HEK293 (cell line): ENCODE data around the gene AMN.

Experiments used
- CTCF ChIA-PET: fragments of 350-600 bp; formaldehyde crosslinking; extraction: SDS; loops from one replicate; lab custom pipeline; 2021; ENCODE audit warnings: antibody characterized with exemption; lab: Yijun Ruan, JAX
- POLR2A ChIA-PET: fragments of 300-600 bp; formaldehyde crosslinking; extraction: SDS; loops from one replicate; lab custom pipeline; 2020; ENCODE audit warnings: antibody characterized with exemption, inconsistent platforms; lab: Yijun Ruan, JAX
- H3K27ac ChIP-seq: fragments of 200-500 bp; sonication (Bioruptor generic); 2 replicates; pipeline ENCODE4 v1.5.1; 2014; ENCODE audit warnings: low read depth, low read length, control low read depth, inconsistent platforms; ENCODE audit errors: extremely low read depth
- H3K36me3 ChIP-seq, 2 experiments: fragments of 200-500 bp in 1 of 2; sonication (Bioruptor generic) in 1 of 2; 1 replicate in 1 of 2; 2 replicates in 1 of 2; pipeline ENCODE4 v1.5.1; 2014 to 2017; ENCODE audit warnings: inconsistent platforms in 2 of 2, low read length in 2 of 2; ENCODE audit not compliant: control insufficient read depth in 2 of 2, insufficient read depth in 1 of 2
- H3K4me1 ChIP-seq: fragments of 200-500 bp; sonication (Bioruptor generic); 2 replicates; pipeline ENCODE4 v1.5.1; 2014; ENCODE audit warnings: mild to moderate bottlenecking, low read length, inconsistent platforms; ENCODE audit not compliant: control insufficient read depth, insufficient read depth
- H3K4me3 ChIP-seq: 2 replicates; pipeline ENCODE4 v1.5.1; 2011; ENCODE audit warnings: low read depth, mild to moderate bottlenecking, control low read depth, low read length, moderate library complexity
- H3K9me3 ChIP-seq: fragments of 200-500 bp; sonication (Bioruptor generic); 2 replicates; pipeline ENCODE4 v1.5.1; 2014; ENCODE audit warnings: low read depth, low read length, inconsistent platforms; ENCODE audit not compliant: control insufficient read depth, insufficient read depth
- BCL11B ChIP-seq: fragments of 450-650 bp; formaldehyde crosslinking; IDR thresholded peaks from 2 replicates; pipeline ENCODE4 v1.5.1; 2016; ENCODE audit warnings: low read depth, missing biosample characterization, missing genetic modification characterization
- EGR2 ChIP-seq: fragments of 450-650 bp; formaldehyde crosslinking; IDR thresholded peaks from 2 replicates; pipeline ENCODE4 v1.5.1; 2016; ENCODE audit warnings: low read depth, missing biosample characterization, missing genetic modification characterization
- TCF7L2 ChIP-seq: IDR thresholded peaks from 2 replicates; pipeline ENCODE4 v1.6.1; 2011; ENCODE audit warnings: low read depth, mild to moderate bottlenecking, inconsistent platforms, low read length, moderate library complexity, borderline replicate concordance
- ZFHX2 ChIP-seq: fragments of 450-650 bp; formaldehyde crosslinking; conservative IDR thresholded peaks from 2 replicates; pipeline ENCODE4 v1.5.1; 2016; ENCODE audit warnings: missing biosample characterization, missing genetic modification characterization
- ZFP3 ChIP-seq: fragments of 450-650 bp; formaldehyde crosslinking; IDR thresholded peaks from 2 replicates; pipeline ENCODE4 v1.5.1; 2016; ENCODE audit warnings: low read depth, missing biosample characterization, missing genetic modification characterization
- ZNF658 ChIP-seq: fragments of 450-650 bp; formaldehyde crosslinking; IDR thresholded peaks from 2 replicates; pipeline ENCODE4; 2016; ENCODE audit warnings: missing biosample characterization, missing genetic modification characterization
- ZNF837 ChIP-seq: fragments of 450-650 bp; formaldehyde crosslinking; IDR thresholded peaks from 2 replicates; pipeline ENCODE4 v1.5.1; 2016; ENCODE audit warnings: missing biosample characterization, missing genetic modification characterization
- TF ChIP-seq, protein P1 (sequence below): fragments of 450-650 bp; formaldehyde crosslinking; IDR thresholded peaks from 2 replicates; pipeline ENCODE4 v1.5.1; 2016; ENCODE audit warnings: missing biosample characterization, missing genetic modification characterization
- TF ChIP-seq, protein P2 (sequence below): fragments of 450-650 bp; formaldehyde crosslinking; conservative IDR thresholded peaks from 2 replicates; pipeline ENCODE4 v1.5.1; 2016; ENCODE audit warnings: low read depth, missing biosample characterization, missing genetic modification characterization
- TF ChIP-seq, protein P3 (sequence below): fragments of 450-650 bp; formaldehyde crosslinking; IDR thresholded peaks from 2 replicates; pipeline ENCODE4 v1.5.1; 2016; ENCODE audit warnings: missing biosample characterization, missing genetic modification characterization

AMN gene

DNA sequence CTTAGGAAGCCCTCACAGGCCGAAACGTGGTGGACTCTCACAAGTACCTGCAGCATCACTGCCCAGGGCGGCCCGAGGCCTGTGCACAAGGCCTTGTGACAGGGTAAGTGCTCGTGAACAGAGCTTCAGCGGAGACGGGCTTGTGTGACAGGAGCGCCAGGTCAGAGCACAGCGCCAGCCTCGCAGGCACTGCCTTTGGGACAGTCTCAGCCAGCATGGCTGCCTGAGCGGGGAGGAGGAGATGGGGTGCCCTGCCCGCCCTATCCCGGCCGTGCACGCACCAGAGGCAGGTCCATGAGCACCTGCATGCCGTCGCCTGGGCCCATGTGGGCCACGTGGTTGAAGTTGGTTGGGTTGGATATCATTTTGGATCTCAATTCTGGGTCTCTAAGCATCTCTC is 16.9 kb downstream of the AMN start:
- Histone ChIP-seq H3K9me3 (no peaks in the 10 kb centered on the region), H3K36me3 (peaks cover 0 to 75% of the 10 kb centered on the region in 2 experiments; a peak in 2 of 3 replicates), H3K4me1 (no peaks in the 10 kb centered on the region), H3K4me3 (no peak overlapping the region), H3K27ac (no peak overlapping the region)
- ChIA-PET POLR2A (no interaction called here), CTCF (no interaction called here)
- no peak for TF ChIP-seq TCF7L2
- TF ChIP-seq, protein P1, sequence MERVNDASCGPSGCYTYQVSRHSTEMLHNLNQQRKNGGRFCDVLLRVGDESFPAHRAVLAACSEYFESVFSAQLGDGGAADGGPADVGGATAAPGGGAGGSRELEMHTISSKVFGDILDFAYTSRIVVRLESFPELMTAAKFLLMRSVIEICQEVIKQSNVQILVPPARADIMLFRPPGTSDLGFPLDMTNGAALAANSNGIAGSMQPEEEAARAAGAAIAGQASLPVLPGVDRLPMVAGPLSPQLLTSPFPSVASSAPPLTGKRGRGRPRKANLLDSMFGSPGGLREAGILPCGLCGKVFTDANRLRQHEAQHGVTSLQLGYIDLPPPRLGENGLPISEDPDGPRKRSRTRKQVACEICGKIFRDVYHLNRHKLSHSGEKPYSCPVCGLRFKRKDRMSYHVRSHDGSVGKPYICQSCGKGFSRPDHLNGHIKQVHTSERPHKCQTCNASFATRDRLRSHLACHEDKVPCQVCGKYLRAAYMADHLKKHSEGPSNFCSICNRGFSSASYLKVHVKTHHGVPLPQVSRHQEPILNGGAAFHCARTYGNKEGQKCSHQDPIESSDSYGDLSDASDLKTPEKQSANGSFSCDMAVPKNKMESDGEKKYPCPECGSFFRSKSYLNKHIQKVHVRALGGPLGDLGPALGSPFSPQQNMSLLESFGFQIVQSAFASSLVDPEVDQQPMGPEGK: no peak
- TF ChIP-seq, all 188 proteins: peak for 0

DNA sequence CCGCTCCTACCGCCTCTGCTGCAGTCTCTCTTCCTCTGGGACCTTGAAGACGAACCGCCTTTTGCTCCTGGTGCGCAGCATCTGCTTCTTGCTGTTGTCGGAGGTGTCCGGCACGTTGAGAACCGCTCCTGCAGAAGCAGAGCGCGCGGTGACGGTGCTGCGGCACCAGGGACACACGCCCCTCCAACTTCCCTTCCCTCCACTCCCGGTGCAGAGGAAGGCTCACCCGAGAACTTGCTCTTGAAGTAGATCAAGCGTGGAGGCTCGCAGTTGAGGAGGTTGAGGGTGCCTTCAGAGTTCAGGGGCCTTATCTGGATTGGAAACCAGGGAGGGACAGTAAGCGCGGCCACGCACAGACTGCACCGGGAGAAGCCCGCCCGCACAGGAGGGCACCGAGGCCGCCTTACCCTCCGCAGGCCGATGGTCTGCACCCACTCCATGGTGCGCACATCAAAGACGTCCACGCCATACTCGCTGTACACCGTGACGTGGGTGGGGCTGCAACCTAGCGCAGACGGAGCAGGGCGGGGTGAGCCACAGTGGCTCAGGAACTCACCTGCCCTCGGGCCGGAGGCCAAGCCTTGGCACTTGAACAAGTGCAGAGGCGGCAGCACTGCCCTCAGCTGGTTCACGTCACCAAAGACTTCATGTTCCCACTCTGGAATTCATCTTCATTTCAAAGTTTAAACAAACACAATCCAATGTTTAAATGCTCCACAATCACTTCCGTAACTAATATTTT is 17.5 kb downstream of the AMN start:
- no peaks in the 10 kb centered on the region for H3K4me1 ChIP-seq
- ChIA-PET CTCF (interaction anchor here (0.5 kb wide), 1 partner anchor 26 kb away, joined by 3 read pairs; no protein-coding TSS in a partner anchor), POLR2A (no interaction called here)
- peaks cover 0 to 82% of the 10 kb centered on the region in 2 experiments; a peak in 2 of 3 replicates for H3K36me3 ChIP-seq
- H3K27ac ChIP-seq: no peak overlapping the region
- no peaks in the 10 kb centered on the region for H3K9me3 ChIP-seq
- H3K4me3 ChIP-seq: no peak overlapping the region
- TF ChIP-seq BCL11B (no peak), ZFP3 (tag by site-specific recombination) (no peak), ZNF837 (tag by site-specific recombination) (no peak)
- TF ChIP-seq, all 188 proteins: peak for 0

DNA sequence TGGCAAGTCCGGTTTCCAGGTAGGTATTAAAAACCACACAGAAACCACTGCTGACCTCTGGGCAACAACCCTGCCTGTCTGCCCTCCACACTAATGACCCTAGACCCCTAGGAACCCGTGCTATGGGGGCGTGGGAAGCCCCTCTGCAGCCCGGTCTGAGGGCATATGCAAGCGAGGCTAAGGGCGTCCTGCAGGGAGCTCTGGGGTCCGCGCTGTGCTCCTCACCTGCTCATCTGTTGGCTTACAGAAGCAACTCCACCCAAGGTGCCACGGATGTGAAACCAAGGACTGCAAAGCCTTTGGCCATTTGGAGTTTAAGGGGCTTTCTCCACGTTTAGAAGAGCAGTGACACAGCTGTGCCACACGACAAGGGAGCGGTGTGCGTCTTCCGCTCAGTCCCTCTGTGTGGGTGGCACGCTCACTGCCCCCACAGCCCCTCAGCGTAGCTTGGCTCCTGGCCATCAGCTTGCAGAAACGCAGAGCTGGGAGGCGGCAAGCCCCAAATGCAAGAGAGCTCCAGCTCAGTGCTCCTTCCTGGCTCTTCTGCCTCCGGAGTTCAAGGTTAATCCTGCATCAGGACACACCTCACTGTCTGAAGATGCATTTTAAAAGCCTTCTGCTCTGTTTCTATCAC is 18.4 kb downstream of the AMN start:
- Histone ChIP-seq H3K4me3 (no peak overlapping the region), H3K4me1 (no peaks in the 10 kb centered on the region), H3K36me3 (peaks cover under 1 to 90% of the 10 kb centered on the region in 2 experiments; a peak in 2 of 3 replicates)
- CTCF ChIA-PET: no interaction called here
- POLR2A ChIA-PET: no interaction called here
- TF ChIP-seq, protein P2, sequence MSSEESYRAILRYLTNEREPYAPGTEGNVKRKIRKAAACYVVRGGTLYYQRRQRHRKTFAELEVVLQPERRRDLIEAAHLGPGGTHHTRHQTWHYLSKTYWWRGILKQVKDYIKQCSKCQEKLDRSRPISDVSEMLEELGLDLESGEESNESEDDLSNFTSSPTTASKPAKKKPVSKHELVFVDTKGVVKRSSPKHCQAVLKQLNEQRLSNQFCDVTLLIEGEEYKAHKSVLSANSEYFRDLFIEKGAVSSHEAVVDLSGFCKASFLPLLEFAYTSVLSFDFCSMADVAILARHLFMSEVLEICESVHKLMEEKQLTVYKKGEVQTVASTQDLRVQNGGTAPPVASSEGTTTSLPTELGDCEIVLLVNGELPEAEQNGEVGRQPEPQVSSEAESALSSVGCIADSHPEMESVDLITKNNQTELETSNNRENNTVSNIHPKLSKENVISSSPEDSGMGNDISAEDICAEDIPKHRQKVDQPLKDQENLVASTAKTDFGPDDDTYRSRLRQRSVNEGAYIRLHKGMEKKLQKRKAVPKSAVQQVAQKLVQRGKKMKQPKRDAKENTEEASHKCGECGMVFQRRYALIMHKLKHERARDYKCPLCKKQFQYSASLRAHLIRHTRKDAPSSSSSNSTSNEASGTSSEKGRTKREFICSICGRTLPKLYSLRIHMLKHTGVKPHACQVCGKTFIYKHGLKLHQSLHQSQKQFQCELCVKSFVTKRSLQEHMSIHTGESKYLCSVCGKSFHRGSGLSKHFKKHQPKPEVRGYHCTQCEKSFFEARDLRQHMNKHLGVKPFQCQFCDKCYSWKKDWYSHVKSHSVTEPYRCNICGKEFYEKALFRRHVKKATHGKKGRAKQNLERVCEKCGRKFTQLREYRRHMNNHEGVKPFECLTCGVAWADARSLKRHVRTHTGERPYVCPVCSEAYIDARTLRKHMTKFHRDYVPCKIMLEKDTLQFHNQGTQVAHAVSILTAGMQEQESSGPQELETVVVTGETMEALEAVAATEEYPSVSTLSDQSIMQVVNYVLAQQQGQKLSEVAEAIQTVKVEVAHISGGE: no peak
- TF ChIP-seq ZNF658 (tag by site-specific recombination) (no peak), EGR2 (tag by site-specific recombination) (peak; percentile 65), ZFHX2 (tag by site-specific recombination) (peak; percentile 79)
- TF ChIP-seq, protein P3, sequence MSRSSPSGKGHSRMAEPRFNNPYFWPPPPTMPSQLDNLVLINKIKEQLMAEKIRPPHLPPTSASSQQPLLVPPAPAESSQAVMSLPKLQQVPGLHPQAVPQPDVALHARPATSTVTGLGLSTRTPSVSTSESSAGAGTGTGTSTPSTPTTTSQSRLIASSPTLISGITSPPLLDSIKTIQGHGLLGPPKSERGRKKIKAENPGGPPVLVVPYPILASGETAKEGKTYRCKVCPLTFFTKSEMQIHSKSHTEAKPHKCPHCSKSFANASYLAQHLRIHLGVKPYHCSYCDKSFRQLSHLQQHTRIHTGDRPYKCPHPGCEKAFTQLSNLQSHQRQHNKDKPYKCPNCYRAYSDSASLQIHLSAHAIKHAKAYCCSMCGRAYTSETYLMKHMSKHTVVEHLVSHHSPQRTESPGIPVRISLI (tag by site-specific recombination): no peak
- TF ChIP-seq, all 188 proteins: peak for 2
- Histone ChIP-seq H3K9me3 (no peaks in the 10 kb centered on the region), H3K27ac (no peak overlapping the region)
